PFSK-1 (cell line): ENCODE results near the gene CARD8. TPM values are rescaled to one million over a fixed set of nuclear protein-coding genes. Genes with fewer than 3 reads are reported as not detected.

ENCODE experiments used
- FOXP2 ChIP-seq: optimal IDR thresholded peaks from 2 replicates; pipeline ENCODE3; 2011; ENCODE audit warnings: borderline replicate concordance, control low read depth, inconsistent platforms; ENCODE audit not compliant: insufficient read depth; ENCODE audit errors: extremely low read length, extremely low read depth
- POLR2AphosphoS5 ChIP-seq: IDR thresholded peaks from 2 replicates; pipeline ENCODE4 v1.6.1; 2012; ENCODE audit warnings: low read depth, mild to moderate bottlenecking, control low read depth, low read length, moderate library complexity
- REST ChIP-seq, 2 experiments: IDR thresholded peaks; 2 replicates each; pipeline versions ENCODE4 v1.6.1 to v1.8.0; 2011 to 2012; ENCODE audit warnings: low read depth in 2 of 2, low read length in 2 of 2, control low read depth in 1 of 2, inconsistent platforms in 1 of 2, mild to moderate bottlenecking in 1 of 2, moderate library complexity in 1 of 2; ENCODE audit not compliant: insufficient read depth in 1 of 2
- SIN3A ChIP-seq: IDR thresholded peaks from 2 replicates; pipeline ENCODE4 v1.6.1; 2012; ENCODE audit warnings: mild to moderate bottlenecking, low read length, moderate library complexity, borderline replicate concordance; ENCODE audit not compliant: insufficient read depth
- TAF1 ChIP-seq: IDR thresholded peaks from 2 replicates; pipeline ENCODE4 v1.6.1; 2012; ENCODE audit warnings: low read length, control low read depth, borderline replicate concordance; ENCODE audit not compliant: insufficient read depth
- polyA plus RNA-seq: library from polyadenylated mRNA; unstranded; fragments of >200 nt; gene quantifications from one replicate; pipeline ENCODE4 v1.2.1, GENCODE V29; 2012; ENCODE audit warnings: low read depth, missing spikeins; ENCODE audit not compliant: insufficient read length

Gene CARD8
- 7.0 TPM for polyA plus RNA-seq

DNA sequence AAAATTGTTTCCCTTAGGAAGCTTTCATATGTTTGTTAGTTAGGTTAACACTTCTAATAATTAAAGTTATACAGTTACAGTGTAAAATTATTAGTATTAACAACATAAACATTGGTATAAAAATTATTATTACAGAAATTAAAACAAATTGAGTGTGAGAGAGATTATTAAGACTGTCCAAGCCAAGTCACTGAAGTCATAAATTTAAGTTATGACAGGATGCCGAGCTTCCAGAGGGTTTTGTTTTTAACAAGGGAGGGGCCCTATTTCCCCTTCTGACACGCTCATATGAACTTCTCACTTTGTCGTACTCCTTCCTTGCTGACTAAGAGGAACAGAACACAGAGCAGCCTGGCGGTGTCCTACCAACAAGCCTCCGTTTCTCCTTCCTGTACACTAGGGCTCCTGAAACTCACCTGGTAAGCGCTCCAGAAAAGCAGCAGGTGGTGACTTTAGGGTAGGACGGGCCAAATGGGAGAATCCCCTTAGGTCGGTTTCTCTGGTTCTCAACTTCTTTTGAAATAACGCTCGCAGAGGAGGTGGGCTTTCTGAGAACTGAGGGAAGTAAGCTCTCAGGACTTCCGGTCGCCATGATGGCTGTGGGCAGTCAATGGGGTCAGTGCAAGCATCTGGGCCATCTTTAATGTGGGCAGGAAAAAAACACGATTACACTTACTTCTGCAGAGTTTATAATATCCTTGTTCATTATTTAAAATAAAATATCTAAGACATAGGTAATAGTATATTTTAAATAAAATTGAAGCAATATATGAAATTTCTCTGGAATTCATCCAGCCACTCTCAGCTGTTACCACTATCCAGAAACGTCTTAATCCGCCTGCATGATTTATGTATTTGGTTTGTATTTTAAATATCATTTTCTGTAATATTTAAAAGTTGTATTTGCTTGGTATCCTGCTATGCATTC lies at the start of gene CARD8:
TSS of gene CARD8 (minus strand) at position 537 of the 928 bp plus-strand sequence. CDS start 14,892 bp downstream, outside the sequence.
- peak; percentile 89 for TF ChIP-seq POLR2AphosphoS5
- no peak; a peak in 1 of 4 replicates for TF ChIP-seq REST (IDR thresholded peaks at IDR 0.05; ENCODE audit: insufficient read depth in 1 of 2, low read depth in 2 of 2, low read length in 2 of 2)
- TF ChIP-seq TAF1, result peak; percentile 99
- TF ChIP-seq SIN3A, result no peak
- no peak for TF ChIP-seq FOXP2

- no peak for TF ChIP-seq FOXP2
- TF ChIP-seq TAF1, result no peak
- no peak for TF ChIP-seq REST (IDR thresholded peaks at IDR 0.05; ENCODE audit: insufficient read depth in 1 of 2, low read depth in 2 of 2, low read length in 2 of 2)
- no peak for TF ChIP-seq SIN3A
- no peak for TF ChIP-seq POLR2AphosphoS5
These were observed 48.2 kb upstream of the CARD8 start for GRCh38 chr19:48303866-48304265.

DNA sequence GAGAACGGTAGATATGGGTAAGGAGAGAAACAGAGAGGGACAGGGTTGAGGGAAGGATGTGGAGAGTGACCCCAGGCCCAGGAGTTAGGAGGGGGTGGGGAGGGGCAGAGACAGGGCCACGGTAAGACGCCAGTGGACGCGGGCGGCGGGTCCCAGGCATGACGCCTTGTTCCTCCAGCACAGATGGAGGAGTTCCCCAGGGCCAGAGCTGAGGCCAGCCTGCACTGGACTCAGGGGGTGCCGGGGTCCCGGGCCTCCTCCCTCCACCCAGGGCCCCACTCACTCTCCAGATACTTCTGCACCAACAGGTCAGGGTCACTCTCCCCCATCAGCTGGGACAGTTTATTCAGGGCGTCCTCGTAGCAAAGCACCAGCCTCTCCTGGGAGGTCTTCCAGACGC lies 47.7 kb upstream of the CARD8 start:
- TF ChIP-seq POLR2AphosphoS5 (no peak), TAF1 (no peak), FOXP2 (no peak), REST (IDR thresholded peaks at IDR 0.05; ENCODE audit: insufficient read depth in 1 of 2, low read depth in 2 of 2, low read length in 2 of 2) (no peak), SIN3A (no peak)

DNA sequence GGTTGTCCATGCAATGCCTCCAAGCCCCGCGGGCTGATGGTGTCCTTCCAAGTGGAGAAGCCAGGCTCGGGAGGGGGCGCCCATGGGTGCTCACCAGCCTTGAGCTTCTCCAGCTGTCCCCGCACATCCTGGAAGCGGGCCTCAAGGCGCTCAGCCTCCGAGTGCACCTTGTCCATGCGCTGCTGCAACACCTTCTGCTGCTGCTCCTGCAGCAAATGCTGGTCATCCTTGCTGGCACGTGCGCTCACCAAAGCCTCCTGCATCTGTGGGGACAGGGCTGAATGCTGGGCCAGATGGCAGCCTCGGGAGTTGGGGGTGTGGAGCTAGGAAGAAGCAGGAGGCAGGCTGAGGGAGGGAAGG lies 46.9 kb upstream of the CARD8 start:
- TF ChIP-seq FOXP2, result no peak

DNA sequence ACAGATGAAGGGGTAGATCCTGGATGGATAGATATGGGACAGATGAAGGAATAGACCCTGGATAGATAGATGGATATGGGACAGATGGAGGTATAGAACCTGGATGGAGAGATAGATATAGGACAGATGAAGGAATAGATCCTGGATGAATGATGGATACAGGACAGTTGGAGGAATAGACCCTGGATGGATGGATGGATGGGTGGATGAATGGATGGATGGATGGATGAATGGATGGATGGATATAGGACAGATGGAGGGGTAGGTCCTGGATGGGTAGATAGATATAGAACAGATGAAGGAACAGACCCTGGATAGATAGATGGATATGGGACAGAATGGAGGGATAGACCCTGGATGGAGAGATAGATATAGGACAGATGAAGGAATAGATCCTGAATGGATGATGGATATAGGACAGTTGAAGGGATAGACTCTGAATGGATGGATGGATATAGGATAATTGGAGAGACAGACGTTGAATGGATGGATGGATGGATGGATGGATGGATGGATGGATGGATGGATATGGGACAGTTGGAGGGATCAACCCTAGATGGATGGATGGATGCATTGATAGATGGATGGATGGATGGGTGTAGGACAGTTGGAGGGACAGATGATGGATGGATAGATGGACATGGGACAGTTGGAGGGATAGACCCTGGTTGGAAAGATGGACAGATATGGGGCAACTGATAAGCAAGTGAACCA lies 46.3 kb upstream of the CARD8 start:
- no peak for TF ChIP-seq TAF1
- no peak for TF ChIP-seq POLR2AphosphoS5
- TF ChIP-seq SIN3A, result no peak
- no peak for TF ChIP-seq REST (IDR thresholded peaks at IDR 0.05; ENCODE audit: insufficient read depth in 1 of 2, low read depth in 2 of 2, low read length in 2 of 2)
- TF ChIP-seq FOXP2, result no peak
